ENCODE data around the gene ANKRD7. TPM values are rescaled to one million over a fixed set of nuclear protein-coding genes. Genes with fewer than 3 reads are reported as not detected.

ANKRD7 gene
- total RNA-seq, 4 donors from 2014 or later, result 0.57 to 1.2 (median 0.90) TPM

DNA sequence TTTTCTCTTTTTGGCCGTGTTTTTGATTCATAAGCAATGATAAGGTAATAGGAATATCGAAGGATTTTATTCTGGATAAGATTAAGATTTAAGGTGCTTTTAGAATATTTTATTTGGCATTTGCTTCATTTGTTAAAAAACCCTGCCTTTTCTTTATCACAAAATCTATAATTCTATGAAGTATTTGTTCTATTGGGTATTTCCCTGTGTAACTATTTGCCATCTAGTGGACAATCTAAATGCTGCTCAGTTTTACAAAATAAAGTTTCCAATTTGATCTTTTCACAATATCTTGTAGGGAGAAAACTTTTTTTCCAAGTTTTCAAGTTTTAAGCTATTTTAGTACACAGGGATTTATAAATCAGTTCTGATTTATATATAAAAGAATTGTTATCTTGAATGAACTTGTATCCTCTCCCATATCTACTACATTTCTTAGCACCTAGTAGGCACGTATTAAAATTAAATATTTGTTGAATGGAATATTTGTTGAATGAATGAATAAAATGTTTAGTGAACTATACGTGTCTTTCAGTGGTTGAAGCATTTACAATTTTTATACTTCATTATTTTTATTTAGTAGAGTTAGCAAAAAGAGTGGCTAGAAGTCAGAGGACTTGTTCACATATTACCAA, 26.5 kb downstream of the ANKRD7 start:
- Histone ChIP-seq H3K4me3 (no peak overlapping the region), H3K27me3 (no peaks in the 10 kb centered on the region), H3K27ac (replicated peaks in 1 of 4) (no peak overlapping the region), H3K4me1 (no peaks in the 10 kb centered on the region), H3K36me3 (no peaks in the 10 kb centered on the region), H3K9me3 (no peaks in the 10 kb centered on the region)
- intact Hi-C loops (cut with DNase I), result no loop called here
- no peak for DNase-seq (ENCODE audit: extremely low spot score)
- TF ChIP-seq POLR2A (IDR thresholded peaks at IDR 0.05; ENCODE audit: low read depth), result no peak
- no peak for TF ChIP-seq POLR2AphosphoS5 (IDR thresholded peaks at IDR 0.05)
- no peak for TF ChIP-seq EP300 (IDR thresholded peaks at IDR 0.05)
- no peak for TF ChIP-seq CTCF (IDR thresholded peaks at IDR 0.05)
- 86% methylated on average over 4 of the region's 4 CpGs for WGBS

- intact Hi-C loops (cut with DNase I), result no loop called here
- Histone ChIP-seq H3K36me3 (no peaks in the 10 kb centered on the region), H3K27ac (replicated peaks in 1 of 4) (no peak overlapping the region), H3K4me3 (no peak overlapping the region), H3K4me1 (no peaks in the 10 kb centered on the region), H3K9me3 (no peaks in the 10 kb centered on the region), H3K27me3 (no peaks in the 10 kb centered on the region)
- no peak for TF ChIP-seq CTCF (IDR thresholded peaks at IDR 0.05)
- TF ChIP-seq POLR2A (IDR thresholded peaks at IDR 0.05; ENCODE audit: low read depth), result no peak
- no peak for TF ChIP-seq POLR2AphosphoS5 (IDR thresholded peaks at IDR 0.05)
- TF ChIP-seq EP300 (IDR thresholded peaks at IDR 0.05), result no peak
- WGBS, result 81% methylated on average over 1 of the region's 1 CpG
- DNase-seq (ENCODE audit: extremely low spot score), result no peak
Measured at GRCh38 chr7:118252087-118252486, 27.6 kb downstream of the ANKRD7 start.

DNA sequence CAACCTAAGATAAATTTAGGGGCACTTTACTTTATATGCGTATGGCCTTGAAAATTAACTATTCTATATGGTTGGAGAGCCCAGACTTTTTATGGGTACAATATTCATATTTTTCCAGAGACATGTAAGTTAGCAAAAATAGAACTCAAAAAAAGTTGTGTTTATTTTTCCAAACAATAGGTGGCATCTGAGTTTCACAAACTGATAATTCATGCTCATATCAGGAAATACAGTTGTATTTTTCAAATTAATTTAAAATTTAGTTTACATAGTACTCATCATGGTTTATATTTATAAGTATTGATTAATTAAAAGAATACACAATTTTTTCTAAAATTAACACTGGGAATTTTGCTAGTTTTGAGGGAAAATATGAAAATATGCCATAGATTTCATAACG, 34.6 kb downstream of the ANKRD7 start:
- 93% methylated on average over 2 of the region's 2 CpGs for WGBS
- intact Hi-C loops (cut with DNase I), result no loop called here

DNA sequence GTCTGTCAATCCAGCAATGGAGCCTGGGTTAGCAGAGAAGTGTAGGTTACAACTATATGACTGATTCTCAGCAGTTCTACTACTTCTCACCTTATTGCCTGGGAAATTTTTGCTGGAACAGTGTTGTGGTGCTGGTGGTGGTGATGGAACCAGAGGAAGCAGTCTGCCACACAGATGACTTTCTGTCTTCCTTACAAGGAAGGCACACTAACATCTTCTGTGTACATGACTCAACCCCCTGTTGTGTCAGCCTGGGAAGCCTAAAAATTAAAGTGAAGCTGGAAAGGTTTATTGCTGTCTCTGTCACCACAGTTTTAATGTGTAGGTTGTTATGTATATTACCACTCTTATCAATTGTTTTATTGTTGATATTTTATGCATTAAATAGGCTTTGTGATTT, 40.3 kb downstream of the ANKRD7 start:
- TF ChIP-seq POLR2AphosphoS5 (IDR thresholded peaks at IDR 0.05) (no peak), CTCF (IDR thresholded peaks at IDR 0.05) (no peak), EP300 (IDR thresholded peaks at IDR 0.05) (no peak), POLR2A (IDR thresholded peaks at IDR 0.05; ENCODE audit: low read depth) (no peak)
- intact Hi-C loops (cut with DNase I), result no loop called here
- DNase-seq (ENCODE audit: extremely low spot score), result no peak

More for the DNA sequence above, 34.6 kb downstream of the ANKRD7 start:
- TF ChIP-seq POLR2A (IDR thresholded peaks at IDR 0.05; ENCODE audit: low read depth), result no peak
- TF ChIP-seq POLR2AphosphoS5 (IDR thresholded peaks at IDR 0.05), result no peak
- TF ChIP-seq CTCF (IDR thresholded peaks at IDR 0.05), result no peak
- DNase-seq (ENCODE audit: extremely low spot score), result no peak
- H3K27me3 ChIP-seq, result no peaks in the 10 kb centered on the region
- H3K27ac ChIP-seq (replicated peaks in 1 of 4), result no peak overlapping the region
- H3K36me3 ChIP-seq, result no peaks in the 10 kb centered on the region
- no peaks in the 10 kb centered on the region for H3K4me1 ChIP-seq
- no peak overlapping the region for H3K4me3 ChIP-seq
- H3K9me3 ChIP-seq, result no peaks in the 10 kb centered on the region

More for the DNA sequence above, 40.3 kb downstream of the ANKRD7 start:
- H3K27me3 ChIP-seq, result no peaks in the 10 kb centered on the region
- no peaks in the 10 kb centered on the region for H3K4me1 ChIP-seq
- H3K4me3 ChIP-seq, result no peak overlapping the region
- H3K36me3 ChIP-seq, result no peaks in the 10 kb centered on the region
- no peaks in the 10 kb centered on the region for H3K9me3 ChIP-seq
- H3K27ac ChIP-seq (replicated peaks in 1 of 4), result no peak overlapping the region

Measured in esophagus muscularis mucosa (tissue), 4 donors.